Psoas muscle (tissue), 8 donors: ENCODE data around the gene TIMP3. TPM values are rescaled to one million over a fixed set of nuclear protein-coding genes. Genes with fewer than 3 reads are reported as not detected.

Source experiments
- ATAC-seq, 4 donors: fragments of 200-7000 bp; cut with Tn5 transposase; one replicate each; pipeline ENCODE4 v1.9.1; 2020; ENCODE audit warnings: moderate library complexity in 3 of 4, mild to moderate bottlenecking in 2 of 4
- DNase-seq, 2 donors: peaks; one replicate each; pipeline ENCODE4 v3.0.0-alpha.2; 2020
- H3K27ac ChIP-seq: fragments of 200-600 bp; one replicate; pipeline ENCODE4 v1.8.0; 2022
- H3K27me3 ChIP-seq, 3 donors: fragments of 200-600 bp in 1 of 3; one replicate each; pipeline versions ENCODE4 v1.6.1 to v1.8.0; 2013 to 2022; ENCODE audit warnings: low read length in 2 of 3, mild to moderate bottlenecking in 2 of 3, moderate library complexity in 1 of 3; ENCODE audit not compliant: insufficient read depth in 3 of 3
- H3K36me3 ChIP-seq, 2 donors: fragments of 200-600 bp in 1 of 2; one replicate each; pipeline versions ENCODE4 v1.6.1 to v1.8.0; 2013 to 2022; ENCODE audit warnings: low read depth in 1 of 2, mild to moderate bottlenecking in 1 of 2, moderate library complexity in 1 of 2; ENCODE audit not compliant: insufficient read depth in 1 of 2
- H3K4me1 ChIP-seq: fragments of 200-600 bp; one replicate; pipeline ENCODE4 v1.8.0; 2022
- H3K4me3 ChIP-seq: fragments of 200-600 bp; one replicate; pipeline ENCODE4 v1.8.0; 2022; ENCODE audit warnings: mild to moderate bottlenecking
- H3K9me3 ChIP-seq: fragments of 200-600 bp; one replicate; pipeline ENCODE4 v1.8.0; 2022
- WGBS, 3 donors: extraction: QIAGEN DNeasy Blood & Tissue Kit; methylation state at CpG; one replicate each; pipeline versions ENCODE4 v1.1.6 to v1.1.7; 2013; 5-methylcytosine and 5-hydroxymethylcytosine counted together
- intact Hi-C, 2 donors: fragments of 100-400 bp; cut with DNase I; formaldehyde crosslinking; loops; one replicate each; pipeline versions ENCODE4 v1.11.0 to v1.14.2; 2022
- polyA plus RNA-seq, 3 donors: library from polyadenylated mRNA; stranded (reverse); fragments of 200-250 nt; gene quantifications; one replicate each; pipeline ENCODE4 v1.2.3, GENCODE V29; 2013
- total RNA-seq, 4 donors: library from RNA; stranded (reverse); fragmentation: NEBNext Ultra II Directional in 2 of 4; extraction: Animal tissue kit (Norgen Biotek cat#: 25700) in 2 of 4; gene quantifications; one replicate each; pipeline versions ENCODE4 v1.2.1 to v1.2.4, GENCODE V29; 2021 to 2023
- TF ChIP-seq, protein P1 (sequence below): fragments of 200-600 bp; IDR thresholded peaks from one replicate; pipeline ENCODE4 v1.8.0; 2022; ENCODE audit warnings: antibody characterized with exemption
- donor health status: healthy with polysubstance abuse.
- donor health status: DM: no; HTN: no; CAD: no; lungs with moderate emphysema.
- donor health status: Bipolar disorder and iron deficiency.
- donor health status: healthy.
- donor health status: DM: yes; HTN: yes; CAD: no.
- donor health status: DM: no; HTN: no; CAD: no.
- donor health status: DM: no; HTN: no; CAD: no.
- donor health status: DM: yes; HTN: yes; CAD: no.

Gene TIMP3
- total and polyA plus RNA-seq, 7 donors, result 58.6 to 160 (median 70.7) TPM

- TF ChIP-seq, protein P1, sequence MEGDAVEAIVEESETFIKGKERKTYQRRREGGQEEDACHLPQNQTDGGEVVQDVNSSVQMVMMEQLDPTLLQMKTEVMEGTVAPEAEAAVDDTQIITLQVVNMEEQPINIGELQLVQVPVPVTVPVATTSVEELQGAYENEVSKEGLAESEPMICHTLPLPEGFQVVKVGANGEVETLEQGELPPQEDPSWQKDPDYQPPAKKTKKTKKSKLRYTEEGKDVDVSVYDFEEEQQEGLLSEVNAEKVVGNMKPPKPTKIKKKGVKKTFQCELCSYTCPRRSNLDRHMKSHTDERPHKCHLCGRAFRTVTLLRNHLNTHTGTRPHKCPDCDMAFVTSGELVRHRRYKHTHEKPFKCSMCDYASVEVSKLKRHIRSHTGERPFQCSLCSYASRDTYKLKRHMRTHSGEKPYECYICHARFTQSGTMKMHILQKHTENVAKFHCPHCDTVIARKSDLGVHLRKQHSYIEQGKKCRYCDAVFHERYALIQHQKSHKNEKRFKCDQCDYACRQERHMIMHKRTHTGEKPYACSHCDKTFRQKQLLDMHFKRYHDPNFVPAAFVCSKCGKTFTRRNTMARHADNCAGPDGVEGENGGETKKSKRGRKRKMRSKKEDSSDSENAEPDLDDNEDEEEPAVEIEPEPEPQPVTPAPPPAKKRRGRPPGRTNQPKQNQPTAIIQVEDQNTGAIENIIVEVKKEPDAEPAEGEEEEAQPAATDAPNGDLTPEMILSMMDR, result no peak
- ATAC-seq (no peak), DNase-seq (no peak)
- H3K4me3 ChIP-seq, result no peak overlapping the region
- H3K9me3 ChIP-seq, result no peaks in the 10 kb centered on the region
- H3K27ac ChIP-seq, result no peak overlapping the region
- H3K27me3 ChIP-seq, result peaks cover 0 to 2% (median 0%) of the 10 kb centered on the region in 3 donors
- no peaks in the 10 kb centered on the region for H3K36me3 ChIP-seq
- intact Hi-C loops, result no loop called here
- H3K4me1 ChIP-seq, result peaks cover 32% of the 10 kb centered on the region
- 94 to 97% (median 97%) methylated on average over 3 of the region's 3 CpGs for WGBS, 3 donors
These were observed 48.7 kb downstream of the TIMP3 start for GRCh38 chr22:32850157-32850556.

DNA sequence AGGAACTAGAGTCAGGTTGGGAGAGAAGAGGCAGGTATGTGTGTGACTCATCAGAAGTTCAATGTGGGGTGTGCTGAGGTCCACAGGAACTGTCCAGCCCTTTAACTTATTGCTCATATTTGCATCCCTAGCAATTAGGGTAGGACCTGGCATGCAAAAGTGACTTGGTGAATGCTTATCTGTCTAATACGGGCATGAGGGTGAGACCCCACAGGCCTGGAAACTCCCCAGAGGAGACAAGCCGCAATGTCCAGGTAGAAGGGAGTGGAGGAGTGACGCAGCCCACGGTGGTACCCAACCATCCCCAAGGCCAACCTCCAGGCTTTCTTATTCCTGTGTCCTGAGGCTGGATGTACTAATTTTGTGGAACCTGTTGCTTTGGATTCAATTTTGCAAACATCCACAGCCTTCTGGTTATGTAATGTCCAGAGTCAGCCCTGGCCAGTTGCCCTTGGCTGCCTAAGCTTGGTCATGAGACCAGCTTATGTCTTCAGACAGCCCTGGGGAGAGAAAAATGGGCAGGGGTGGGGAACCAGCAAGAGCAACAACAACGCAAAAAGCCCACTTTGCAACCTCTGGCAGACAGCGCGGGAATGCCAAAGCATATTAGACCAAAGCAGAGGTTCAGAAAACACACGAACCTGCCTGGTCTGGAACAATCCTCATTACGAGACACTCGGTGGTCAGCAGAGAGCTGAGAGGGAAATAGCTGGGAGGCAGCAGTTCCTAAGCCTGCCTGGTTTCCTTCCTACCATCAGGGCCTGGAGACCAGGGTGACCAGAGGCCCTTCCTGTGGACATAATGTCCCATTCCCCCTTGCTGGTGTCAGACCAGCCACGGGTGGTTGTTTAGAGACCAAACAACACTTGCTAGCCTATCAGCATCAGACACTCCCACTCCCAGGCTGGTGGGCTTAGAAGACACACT, 49.3 kb downstream of the TIMP3 start:
- DNase-seq (peak; percentile 82 to 89), ATAC-seq (peak; percentile 50 to 63 (median 56))
- WGBS, 3 donors, result 29 to 52% (median 35%) methylated on average over 11 of the region's 11 CpGs
- Histone ChIP-seq H3K4me1 (peaks cover 32% of the 10 kb centered on the region), H3K27ac (peak overlapping the region; percentile 63), H3K36me3 (peaks cover 0 to under 1% of the 10 kb centered on the region in 2 donors), H3K27me3 (peaks cover 0 to 2% (median 0%) of the 10 kb centered on the region in 3 donors), H3K4me3 (no peak overlapping the region), H3K9me3 (no peaks in the 10 kb centered on the region)
- intact Hi-C loops, result no loop called here
- TF ChIP-seq, protein P1, result no peak

DNA sequence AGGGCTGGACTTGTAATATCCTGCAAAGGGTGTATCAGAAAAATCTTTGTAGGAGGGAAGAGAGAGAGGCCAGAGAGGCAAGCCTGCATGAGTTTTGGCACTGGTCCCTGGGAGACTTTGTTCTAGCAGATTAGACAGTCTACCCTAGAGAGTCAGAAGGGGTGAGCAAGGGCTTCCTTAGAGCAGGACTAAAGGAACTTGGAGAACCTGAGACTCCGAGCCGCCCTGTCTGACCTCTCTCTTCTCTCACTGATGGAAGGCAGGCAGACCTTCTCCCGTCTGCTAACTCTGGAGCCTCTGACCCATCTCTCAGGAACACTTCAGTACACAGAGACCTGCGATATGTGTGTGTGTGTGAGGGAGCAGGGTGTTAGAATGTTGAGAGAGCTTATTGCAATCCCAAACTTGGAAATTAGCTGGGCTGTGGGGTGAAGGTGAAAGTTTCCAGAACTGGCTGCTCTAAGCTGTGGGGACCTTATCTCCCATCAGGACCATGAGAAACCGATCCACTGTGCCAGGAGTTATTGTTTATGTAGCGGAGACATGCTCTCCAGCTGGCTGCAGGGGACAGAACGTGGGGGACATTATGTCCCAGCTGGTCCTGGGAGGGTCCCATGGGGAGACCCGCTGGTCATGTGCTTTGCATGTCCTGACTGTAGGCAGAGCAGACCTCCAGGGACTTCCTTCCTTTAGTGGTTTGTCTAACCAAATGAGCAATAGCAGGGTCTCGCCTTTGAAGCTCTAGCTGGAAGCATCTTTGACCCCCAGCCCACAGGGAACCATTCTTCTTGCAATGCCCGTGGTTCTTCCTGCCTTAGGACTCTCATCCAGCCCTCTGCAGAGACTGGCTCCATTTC, 51.1 kb downstream of the TIMP3 start:
- Histone ChIP-seq H3K36me3 (peaks cover 0 to 13% of the 10 kb centered on the region in 2 donors), H3K4me1 (peaks cover 14% of the 10 kb centered on the region), H3K9me3 (no peaks in the 10 kb centered on the region), H3K27me3 (peaks cover 0 to 6% (median 0%) of the 10 kb centered on the region in 3 donors), H3K27ac (no peak overlapping the region), H3K4me3 (no peak overlapping the region)
- ATAC-seq (peak in 3 of 4 donors; percentile 33 to 64 (median 38)), DNase-seq (peak; percentile 52 to 84)
- TF ChIP-seq, protein P1, result no peak
- WGBS, 3 donors, result 31 to 52% (median 38%) methylated on average over 10 of the region's 10 CpGs
- intact Hi-C loops, result no loop called here

GRCh38 chr22:32853662-32854061, 52.2 kb downstream of the TIMP3 start:
- Histone ChIP-seq H3K27me3 (peaks cover 0 to 6% (median 0%) of the 10 kb centered on the region in 3 donors), H3K9me3 (no peaks in the 10 kb centered on the region), H3K27ac (no peak overlapping the region), H3K4me3 (no peak overlapping the region), H3K4me1 (peaks cover 14% of the 10 kb centered on the region), H3K36me3 (peaks cover 0 to 23% of the 10 kb centered on the region in 2 donors)
- ATAC-seq, result no peak
- 92 to 100% (median 96%) methylated on average over 2 of the region's 2 CpGs for WGBS, 3 donors
- intact Hi-C loops, result no loop called here
- TF ChIP-seq, protein P1, result no peak
- DNase-seq, result no peak
